ENCODE results near the gene CCAR1.
"Not testable (repeated sequence)": the region's sequence is repeated elsewhere in the genome, so short reads cannot be mapped to it uniquely, and the experiment has no call there.

CCAR1 gene

DNA sequence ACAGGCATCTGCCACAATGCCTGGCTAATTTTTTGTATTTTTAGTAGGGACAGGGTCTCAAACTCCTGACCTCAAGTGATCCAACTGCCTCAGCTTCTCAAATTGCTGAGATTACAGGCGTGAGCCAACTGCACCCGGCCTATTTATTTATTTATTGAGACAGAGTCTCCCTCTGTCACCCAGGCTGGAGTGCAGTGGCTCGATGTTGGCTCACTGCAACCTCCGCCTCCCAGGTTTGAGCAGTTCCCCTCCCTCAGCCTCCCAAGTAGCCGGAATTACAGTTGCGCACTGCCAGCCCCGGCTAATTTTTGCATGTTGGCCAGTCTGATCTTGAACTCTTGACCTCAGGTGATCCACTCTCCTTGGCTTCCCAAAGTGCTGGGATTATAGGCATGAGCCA is 46.4 kb downstream of the CCAR1 start:
- DNase-seq, result not testable (repeated sequence)

DNA sequence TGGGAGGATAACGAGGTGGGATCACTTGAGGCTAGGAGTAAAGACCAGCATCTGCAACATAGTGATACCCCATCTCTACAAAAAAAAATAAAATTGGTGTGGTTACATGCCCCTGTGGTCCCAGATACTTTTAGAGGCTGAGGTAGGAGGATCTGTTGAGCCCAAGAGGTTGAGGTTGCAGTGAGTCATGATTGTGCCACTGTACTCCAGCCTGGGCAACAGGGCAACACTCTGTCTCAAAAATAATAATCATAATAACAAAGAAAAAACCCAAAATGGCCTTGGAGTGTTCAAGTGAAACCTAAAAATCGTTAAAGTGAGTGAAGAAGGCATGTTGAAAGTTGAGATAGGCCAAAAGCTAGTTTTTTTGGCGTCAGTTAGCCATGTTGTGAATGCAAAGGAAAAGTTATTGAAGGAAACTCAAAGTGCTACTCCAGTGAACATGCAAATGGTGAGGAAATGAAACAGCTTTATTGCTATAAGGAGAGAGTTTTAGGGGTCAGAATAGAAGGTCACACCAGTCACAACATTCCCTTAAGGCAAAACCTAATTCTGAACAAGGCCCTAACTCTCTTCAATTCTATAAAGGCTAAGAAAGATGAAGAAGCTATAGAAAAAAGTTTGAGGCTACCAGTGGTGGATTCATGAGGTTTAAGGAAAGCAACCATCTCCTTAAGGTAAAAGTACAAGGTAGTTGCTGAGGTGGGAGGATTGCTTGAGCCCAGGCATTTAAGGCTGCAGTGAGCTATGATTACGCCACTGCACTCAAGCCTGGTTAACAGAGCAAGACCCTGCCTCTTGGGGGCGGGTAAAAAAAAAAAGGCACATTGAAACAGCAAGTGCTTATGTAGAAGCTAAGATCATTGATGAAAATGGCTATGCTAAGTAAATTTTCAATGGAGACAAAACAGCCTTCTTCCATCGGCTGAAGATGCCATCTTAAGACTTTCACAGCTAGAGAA is 60.9 kb downstream of the CCAR1 start:
- no peak for DNase-seq

DNA sequence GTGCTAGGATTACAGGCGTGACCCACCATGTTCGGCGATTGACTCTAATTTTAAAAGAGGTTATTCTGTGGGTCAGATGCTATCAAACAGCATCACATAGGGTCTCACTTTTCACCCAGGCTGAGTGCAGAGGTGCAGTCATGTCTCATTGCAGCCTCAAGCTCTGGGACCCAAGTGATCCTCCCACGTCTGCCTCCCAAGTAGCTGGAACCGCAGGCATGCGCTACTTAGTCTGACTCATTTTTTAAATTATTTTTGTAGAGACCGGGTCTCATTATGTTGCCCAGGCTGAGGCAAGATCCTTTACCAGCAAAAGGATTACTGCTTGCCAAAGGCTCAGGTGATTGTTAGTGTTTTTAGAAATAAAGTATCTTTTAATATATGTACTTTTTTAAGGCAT is 63.4 kb downstream of the CCAR1 start:
- no peak for DNase-seq

DNA sequence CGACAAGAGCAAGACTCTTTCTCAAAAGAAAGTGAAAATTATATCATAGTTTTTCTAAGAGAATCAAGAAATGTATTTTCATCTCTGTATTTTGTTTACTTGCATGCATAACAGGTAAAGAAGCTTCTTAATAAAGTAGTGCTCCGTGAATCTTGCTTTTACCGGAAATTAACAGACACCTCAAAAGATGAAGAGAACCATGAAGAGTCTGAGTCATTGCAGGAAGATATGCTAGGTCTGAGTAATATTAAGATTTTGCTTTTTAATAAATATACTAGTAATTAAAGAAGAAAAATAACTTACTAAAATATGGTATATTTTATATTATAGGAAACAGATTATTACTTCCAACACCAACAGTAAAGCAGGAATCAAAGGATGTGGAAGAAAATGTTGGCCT is 66.8 kb downstream of the CCAR1 start:
- DNase-seq, result no peak

DNA sequence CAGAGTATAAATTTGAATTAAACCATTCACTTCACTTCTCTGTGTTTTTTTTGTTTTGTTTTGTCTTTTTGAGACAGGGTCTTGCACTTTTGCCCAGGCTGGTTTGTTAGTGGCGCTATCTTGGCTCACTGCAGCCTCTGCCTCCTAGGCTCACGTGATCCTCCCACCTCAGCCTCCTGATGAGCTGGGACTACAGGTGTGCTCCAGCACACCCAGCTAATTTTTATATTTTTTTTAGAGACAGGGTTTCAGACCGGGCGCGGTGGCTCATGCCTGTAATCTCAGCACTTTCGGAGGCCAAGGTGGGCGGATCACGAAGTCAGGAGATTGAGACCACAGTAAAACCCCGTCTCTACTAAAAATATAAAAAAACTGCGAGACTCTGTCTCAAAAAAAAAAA is 69.4 kb downstream of the CCAR1 start:
- no peak for DNase-seq

DNA sequence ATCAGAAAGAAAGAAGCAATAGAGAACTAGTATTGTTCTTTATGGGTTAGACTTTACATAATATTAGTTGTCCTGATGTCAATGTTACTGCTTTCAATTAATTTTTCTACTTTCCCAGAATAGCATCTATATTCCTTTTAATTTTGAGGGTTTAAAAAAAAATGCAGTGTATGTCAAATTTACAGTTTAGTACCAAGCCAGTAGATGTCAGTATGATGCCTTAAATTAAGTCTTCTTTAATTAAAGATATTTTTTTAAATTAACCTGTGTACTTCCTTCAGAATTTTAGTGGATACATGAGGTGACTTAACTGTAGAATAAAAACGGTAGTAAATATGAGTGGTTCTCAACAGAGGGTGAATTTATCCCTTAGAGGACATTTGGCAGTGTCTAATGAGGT is 71.1 kb downstream of the CCAR1 start:
- DNase-seq, result no peak

DNA sequence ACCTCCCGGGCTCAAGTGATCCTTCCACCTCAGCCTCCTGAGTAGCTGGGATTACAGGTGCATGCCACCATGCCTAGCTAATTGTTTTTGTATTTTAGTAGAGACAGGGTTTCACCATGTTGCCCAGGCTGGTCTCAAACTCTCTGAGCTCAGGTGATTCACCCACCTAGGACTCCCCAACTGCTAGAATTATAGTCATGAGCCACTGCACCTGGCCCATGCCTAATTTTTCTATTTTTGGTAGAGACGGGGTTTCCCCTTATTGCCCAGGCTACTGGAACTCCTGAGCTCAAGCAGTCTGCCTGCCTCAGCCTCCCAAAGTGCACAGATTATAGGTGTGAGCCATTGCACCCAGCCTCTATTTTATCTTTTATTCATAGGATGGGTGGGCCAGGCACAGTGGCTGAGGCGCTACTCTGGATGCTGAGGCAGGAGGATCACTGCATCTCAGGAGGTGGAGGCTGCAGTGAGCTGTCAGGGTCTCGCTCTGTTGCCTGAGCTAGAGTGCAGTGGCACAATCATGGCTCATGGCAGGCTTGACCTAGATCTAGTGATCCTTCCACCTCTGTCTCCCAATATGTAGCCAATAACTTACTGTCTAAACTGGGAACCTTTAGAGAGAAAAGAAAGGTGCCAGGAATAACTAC is 75.0 kb downstream of the CCAR1 start:
- DNase-seq, result no peak

DNA sequence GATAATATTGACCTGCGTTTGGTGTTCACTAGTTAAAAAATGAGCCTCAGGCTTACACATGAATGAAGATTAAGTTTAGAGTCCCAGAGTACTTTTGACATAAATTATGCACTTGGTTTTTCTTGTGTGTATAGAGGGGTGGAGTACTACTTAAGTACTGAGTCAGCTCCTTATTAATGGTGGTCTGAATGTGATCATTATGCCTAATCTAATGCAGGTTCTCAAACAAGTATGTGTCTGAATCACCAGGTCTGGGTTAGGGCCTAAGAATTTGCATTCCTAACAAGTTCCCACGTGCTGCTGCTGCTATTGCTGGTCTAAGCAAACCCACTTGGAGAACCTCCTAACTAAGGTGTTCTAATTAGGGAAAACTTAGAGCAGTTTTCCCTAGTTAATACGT is 75.6 kb downstream of the CCAR1 start:
- no peak for DNase-seq

DNA sequence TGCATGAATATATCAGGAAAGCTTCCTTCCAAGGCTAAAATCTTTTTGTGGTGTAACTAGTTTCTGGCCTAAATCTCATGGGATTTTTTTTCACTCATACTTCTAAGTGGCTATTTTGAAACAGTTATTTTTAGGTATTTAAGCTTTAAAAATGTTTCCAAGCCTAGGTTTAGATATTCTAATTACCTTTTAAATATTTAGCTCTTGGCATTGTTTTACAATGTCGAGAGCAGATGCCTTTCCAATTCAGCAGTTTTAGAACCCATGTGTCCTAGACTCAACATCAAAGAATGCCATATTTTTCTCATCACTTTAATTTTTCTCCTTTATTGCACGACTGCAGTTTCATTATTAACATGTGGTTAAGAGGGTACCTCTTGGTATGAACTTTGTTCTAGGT is 79.2 kb downstream of the CCAR1 start:
- DNase-seq, result no peak

DNA sequence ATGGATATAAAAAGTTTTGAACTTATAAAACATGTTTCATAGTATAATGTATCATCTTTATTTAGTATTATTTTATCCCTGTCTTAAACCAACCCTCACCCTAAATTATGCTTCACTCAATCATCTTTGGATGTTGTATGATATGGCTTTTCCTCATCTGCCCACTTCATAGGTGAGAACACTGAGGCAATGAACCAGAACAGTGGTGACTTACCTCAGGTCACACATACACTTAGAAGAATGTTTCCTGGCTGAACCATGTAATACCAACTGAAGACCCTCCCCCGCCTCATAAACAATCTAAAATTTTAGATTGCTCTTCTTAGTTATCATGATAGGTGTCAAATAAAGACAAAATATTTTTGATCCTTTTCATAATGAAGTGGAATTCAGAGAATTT is 83.7 kb downstream of the CCAR1 start:
- no peak for DNase-seq

DNA sequence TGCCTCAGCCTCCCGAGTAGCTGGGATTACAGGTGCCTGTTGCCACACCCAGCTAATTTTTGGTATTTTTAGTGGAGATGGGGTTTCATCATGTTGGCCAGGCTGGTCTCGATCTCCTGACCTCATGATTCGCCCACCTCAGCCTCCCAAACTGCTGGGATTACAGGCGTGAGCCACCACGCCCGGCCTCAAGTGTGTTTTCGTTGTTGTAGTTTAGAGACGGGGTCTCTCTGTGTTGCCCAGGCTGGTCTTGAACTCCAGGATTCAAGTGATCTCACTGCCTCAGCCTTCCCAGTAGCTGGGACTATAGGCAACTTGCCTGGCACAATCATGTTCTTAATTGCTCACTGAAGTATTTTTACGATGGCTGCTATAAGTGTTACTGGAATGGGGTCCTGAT is 89.8 kb downstream of the CCAR1 start:
- not testable (repeated sequence) for DNase-seq

DNA sequence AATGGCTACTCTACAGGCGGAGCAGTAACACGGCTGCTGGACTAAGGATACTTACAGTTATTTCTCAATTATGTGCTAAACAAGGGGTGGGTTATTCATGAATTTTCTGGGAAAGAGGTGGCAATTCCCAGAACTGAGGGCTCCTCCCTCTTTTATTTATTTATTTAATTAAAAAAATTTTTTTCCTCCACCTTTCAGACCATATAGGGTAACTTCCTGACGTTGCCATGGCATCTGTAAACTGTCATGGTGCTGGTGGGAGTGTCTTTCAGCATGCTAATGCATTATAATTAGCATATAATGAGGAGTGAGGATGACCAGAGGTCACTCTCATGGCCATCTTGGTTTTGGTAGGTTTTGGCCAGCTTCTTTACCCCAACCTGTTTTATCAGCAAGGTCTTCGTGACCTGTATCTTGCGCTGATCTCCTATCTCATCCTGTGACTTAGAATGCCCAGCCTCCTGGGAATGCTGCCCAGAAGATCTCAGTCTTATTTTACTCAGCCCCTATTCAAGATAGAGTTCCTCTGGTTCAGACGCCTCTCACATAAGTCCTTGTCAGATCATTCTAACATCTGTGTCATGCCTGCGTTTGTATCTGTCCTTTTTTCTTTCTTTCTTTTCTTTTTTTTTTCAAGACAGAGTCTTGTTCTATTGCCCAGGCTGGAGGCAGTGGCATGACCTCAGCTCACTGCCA is 90.4 kb downstream of the CCAR1 start:
- peak; percentile 46 for DNase-seq

DNA sequence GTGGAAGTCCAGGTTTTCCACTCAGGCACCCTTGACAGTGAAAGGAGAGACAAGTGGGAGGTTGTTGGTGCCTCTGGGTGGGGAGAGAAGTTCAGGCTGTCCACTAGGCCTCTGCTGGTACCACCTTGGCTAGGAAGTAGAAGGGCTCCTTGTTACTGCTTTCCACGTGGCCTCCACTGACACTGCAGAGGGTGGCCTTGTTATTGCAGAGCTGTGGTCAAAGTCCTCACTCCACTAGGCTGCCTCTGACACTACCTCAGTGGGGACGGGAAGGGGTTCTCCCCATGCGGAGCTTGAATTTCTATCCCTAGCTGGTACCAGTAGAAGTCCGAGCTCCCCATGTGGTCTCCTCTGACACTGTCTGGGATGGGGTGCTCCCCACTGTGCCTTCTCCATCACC is 91.4 kb downstream of the CCAR1 start:
- DNase-seq, result no peak

DNA sequence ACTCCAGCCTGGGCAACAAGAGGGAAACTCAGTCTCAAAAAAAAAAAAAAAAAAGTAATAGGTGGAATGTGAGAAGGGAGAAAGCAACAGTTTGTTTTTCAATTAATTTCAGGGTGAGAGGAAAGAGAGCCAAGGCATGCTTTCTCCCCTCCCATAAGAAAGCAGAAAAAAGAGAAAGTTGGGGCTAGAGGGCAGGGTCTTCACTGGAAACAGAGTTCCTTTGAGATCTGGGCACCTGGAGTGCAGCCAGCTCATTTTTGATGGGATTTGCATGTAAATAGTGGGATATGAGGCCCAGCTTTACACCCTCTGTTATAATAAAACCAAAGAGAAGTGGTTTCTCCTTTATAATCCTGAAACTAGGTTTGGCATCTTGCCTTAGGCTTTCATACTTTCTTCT is 92.5 kb downstream of the CCAR1 start:
- no peak for DNase-seq

DNA sequence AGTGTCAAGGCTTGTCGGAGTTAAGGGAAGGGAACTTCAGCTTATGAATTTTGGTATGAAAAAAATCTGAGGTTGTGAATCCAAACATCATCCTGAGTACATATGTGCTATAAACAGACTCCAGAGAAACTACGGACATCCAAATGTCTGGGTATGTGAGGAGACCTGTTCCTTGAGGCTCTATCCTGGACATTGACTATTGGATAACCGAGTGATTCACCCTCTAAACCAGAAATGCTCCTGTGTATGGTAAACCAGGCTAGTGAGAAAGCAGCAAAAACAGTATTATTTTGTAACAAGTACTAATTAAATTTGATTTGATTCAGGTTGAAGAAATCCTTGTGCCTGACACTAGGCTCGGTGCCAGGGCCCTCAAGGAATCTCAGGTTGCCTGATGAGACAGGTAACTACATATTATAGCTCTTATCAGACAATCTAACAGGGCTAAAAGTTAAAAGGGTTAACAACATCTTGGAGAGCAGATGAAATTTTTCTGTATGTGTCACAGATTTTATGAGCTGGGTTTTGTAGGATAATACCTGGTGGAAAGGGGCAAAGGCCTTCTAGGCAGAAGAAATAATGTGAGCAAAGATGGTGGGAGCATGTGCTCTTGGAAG is 95.9 kb downstream of the CCAR1 start:
- no peak for DNase-seq

DNA sequence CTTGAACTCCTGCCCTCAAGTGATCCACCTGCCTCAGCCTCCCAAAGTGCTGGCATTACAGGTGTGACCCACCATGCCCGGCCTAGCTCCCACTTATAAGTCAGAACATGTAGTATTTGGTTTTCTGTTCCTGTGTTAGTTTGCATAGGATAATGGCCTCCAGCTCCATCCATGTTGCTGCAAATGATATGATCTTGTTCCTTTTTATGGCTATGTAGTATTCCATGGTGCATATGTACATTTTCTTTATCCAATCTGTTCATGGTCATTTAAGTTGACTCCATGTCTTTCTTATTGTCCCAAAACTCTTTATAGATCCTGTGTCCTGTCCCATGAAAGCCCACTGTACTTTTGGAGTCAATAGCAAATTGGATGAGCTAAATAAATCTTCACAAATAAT is 99.3 kb downstream of the CCAR1 start:
- DNase-seq, result not testable (repeated sequence)

DNA sequence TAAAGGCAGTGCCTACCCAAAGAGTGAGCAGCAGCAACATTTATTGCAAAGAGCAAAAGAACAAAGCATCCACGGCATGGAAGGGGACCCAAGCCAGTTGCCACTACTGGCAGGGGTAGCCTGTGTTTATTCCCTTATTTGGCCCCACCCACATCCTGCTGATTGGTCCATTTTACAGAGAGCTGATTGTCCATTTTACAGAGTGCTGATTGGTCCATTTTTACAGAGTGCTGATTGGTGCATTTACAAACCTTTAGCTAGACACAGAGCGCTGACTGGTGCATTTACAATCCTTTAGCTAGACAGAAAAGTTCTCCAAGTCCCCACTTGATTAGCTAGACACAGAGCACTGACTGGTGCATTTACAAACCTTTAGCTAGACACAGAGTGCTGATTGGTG is 101.6 kb downstream of the CCAR1 start:
- not testable (repeated sequence) for DNase-seq

DNA sequence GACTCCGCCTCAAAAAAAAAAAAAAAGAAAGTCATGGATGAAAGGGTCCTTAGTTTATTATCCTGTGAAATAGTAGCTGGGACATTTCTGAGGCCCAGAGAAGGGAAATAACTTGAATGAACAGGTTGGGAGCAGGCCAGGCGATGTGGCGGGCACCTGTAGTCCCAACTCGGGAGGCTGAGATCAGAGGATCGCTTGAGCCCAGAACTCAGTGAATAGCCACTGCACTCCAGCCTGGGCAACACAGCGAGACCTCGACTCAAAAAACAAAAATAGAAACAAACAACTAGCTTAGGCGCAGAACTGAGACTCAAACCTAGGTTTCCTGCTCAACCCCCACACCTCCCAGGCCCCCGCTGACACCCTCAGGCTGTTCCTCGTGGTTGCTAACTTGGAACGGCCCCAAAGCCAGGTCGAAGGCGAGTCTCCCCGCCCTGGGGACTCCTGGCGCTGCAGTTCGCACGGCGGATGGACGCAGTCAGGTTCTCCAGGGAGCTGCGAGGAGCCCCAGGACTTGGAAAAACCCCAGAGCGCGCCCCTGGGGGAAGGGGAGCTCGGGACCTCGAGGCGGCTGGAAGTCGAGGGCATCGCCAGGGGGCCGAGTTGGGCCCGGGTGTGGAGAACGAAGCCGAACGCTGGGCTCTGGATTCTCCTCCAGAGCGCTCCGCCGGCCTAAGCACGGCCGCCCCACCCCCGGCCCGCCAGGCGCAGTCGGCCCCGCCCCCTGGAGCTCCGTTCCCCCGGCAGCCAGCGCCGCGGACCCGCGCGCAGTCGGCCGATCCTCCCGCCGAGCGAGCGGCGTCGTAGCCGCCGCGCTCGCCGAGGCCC is 105.9 kb downstream of the CCAR1 start, which contains the start of gene STOX1:
Gene STOX1, plus strand, starts transcription at position 768 of the 828 bp plus-strand sequence. CDS start 93 bp downstream, outside the sequence.
- peak; percentile 66 for DNase-seq

DNA sequence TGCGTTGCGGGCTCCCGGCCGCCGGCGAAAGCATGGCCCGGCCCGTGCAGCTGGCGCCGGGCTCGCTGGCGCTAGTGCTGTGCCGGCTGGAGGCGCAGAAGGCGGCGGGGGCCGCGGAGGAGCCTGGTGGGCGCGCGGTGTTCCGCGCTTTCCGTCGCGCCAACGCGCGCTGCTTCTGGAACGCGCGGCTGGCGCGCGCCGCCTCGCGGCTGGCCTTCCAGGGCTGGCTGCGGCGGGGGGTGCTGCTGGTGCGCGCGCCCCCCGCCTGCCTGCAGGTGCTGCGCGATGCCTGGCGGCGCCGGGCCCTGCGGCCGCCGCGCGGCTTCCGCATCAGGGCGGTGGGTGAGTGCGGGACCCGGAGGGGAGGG is 106.5 kb downstream of the CCAR1 start:
- DNase-seq, result not testable (repeated sequence)

DNA sequence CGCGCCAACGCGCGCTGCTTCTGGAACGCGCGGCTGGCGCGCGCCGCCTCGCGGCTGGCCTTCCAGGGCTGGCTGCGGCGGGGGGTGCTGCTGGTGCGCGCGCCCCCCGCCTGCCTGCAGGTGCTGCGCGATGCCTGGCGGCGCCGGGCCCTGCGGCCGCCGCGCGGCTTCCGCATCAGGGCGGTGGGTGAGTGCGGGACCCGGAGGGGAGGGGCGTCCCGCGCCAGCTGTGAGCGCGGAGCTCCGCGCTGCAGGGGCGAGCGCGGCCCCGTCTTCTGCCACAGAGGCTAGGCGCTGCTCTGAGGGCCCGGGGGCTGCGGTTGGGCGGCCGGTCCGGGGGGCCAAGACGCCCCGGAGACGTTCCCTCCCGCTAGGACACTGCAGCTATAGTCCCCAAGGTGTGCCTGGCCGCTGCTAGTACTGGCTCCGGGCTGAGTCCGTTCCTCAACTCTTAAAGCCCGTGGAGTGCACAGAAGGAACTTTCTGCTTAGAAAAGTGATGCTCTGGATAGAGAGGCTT is 107.1 kb downstream of the CCAR1 start:
- DNase-seq, result peak; percentile 10

DNA sequence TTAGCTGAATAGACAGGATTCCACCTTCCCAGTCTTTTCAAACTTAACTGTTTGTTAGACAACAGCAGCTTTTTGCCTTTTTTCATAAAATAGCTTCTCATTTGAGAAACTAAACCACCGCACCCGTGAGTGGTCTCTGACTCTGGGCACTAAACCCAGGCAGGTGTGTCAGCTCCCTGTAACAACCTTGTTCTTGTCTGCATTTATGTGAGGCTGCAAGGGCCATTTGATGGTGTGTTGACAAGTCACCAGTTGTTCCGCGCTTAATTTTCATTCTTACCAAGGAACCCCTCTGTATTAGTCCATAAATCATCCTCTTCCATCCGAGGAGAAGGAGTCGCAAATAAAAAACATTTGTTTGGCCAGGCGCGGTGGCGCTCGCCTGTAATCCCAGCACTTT is 107.8 kb downstream of the CCAR1 start:
- DNase-seq, result no peak

DNA sequence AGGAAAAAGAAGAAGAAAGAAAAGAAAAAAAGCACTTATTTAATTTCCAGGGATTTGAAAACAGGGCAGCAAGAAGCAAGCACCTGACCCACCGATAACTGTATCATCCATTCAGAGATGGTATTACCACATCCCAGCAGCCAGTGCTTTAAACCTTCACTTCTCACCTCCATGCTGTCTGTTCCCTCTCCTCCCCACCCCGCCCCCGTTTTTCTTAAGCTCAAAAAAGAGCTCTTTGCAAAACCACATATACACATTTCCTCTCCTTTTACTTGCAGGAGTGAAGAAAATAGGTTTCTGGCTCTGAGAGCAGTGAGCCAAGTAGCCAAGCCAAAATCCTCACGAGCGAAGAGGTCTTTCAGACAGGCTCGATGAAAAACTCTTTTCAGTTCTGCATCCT is 108.5 kb downstream of the CCAR1 start:
- DNase-seq, result no peak

Measured in hematopoietic multipotent progenitor cell treated with erythropoietin and hydrocortisone succinate and interleukin-3 and kit ligand, for 8 days (in vitro differentiated cells).